VCaP (cell line): Measurements from ENCODE around the gene UFC1.

Experiments used
- H3K27ac ChIP-seq: fragments of 450-650 bp; 2 replicates; pipeline ENCODE4 v1.5.1; 2017
- TF ChIP-seq, protein P1 (sequence below): fragments of 450-650 bp; conservative IDR thresholded peaks from 2 replicates; pipeline ENCODE4 v1.5.1; 2017; ENCODE audit warnings: mild to moderate bottlenecking, moderate library complexity

Gene UFC1

DNA sequence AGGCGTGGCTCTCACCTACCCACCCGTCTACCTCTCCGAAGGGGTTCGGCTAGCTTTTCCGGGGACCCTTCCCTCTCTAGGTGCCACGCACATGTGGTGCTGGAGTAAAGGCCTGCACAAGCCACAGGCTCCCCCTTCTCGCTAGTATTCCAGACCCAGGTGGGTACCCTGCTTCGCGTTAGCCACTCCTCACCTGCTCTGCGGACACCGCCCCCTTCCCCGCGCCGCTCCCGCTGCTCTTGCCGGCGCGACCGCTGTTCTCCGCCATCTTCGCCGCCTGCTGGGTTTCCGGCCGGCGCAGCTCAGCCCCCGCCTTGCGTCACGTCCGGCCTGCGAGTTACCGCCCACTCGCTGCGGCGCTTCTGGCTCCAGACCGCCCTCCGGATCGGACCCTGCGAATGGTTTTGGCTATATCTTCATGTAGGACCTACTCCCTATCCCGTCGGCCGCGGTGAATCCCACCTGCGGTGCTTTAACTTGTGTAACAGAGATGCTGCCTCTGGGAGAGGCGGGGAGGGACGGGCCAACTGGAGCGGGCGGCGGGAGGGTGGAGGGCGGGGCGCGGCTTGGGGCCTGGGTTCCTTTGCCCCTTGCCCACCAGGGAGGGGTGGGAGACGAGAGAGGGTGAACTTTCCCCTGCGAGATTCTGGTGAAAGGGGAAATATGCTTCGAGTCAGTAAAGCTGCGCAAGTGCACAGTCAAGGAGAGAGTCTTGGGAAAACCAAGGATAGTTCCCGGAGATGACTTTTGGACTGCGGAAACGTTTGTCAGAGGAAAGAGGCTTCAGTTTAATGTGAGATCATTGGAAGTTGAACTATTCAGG lies 35.8 kb upstream of the UFC1 start, which contains the start of the genes NIT1 and PFDN2:
Gene NIT1, plus strand, starts transcription at position 347 of the 823 bp plus-strand sequence. Its CDS starts 72 bp downstream, at position 419.
Gene PFDN2, minus strand, starts transcription at position 279 of the 823 bp plus-strand sequence. Its CDS starts 11 bp downstream, at position 268.
- peak within 1 kb of the TSS; percentile 87 for H3K27ac ChIP-seq
- TF ChIP-seq, protein P1, sequence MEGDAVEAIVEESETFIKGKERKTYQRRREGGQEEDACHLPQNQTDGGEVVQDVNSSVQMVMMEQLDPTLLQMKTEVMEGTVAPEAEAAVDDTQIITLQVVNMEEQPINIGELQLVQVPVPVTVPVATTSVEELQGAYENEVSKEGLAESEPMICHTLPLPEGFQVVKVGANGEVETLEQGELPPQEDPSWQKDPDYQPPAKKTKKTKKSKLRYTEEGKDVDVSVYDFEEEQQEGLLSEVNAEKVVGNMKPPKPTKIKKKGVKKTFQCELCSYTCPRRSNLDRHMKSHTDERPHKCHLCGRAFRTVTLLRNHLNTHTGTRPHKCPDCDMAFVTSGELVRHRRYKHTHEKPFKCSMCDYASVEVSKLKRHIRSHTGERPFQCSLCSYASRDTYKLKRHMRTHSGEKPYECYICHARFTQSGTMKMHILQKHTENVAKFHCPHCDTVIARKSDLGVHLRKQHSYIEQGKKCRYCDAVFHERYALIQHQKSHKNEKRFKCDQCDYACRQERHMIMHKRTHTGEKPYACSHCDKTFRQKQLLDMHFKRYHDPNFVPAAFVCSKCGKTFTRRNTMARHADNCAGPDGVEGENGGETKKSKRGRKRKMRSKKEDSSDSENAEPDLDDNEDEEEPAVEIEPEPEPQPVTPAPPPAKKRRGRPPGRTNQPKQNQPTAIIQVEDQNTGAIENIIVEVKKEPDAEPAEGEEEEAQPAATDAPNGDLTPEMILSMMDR = no peak

DNA sequence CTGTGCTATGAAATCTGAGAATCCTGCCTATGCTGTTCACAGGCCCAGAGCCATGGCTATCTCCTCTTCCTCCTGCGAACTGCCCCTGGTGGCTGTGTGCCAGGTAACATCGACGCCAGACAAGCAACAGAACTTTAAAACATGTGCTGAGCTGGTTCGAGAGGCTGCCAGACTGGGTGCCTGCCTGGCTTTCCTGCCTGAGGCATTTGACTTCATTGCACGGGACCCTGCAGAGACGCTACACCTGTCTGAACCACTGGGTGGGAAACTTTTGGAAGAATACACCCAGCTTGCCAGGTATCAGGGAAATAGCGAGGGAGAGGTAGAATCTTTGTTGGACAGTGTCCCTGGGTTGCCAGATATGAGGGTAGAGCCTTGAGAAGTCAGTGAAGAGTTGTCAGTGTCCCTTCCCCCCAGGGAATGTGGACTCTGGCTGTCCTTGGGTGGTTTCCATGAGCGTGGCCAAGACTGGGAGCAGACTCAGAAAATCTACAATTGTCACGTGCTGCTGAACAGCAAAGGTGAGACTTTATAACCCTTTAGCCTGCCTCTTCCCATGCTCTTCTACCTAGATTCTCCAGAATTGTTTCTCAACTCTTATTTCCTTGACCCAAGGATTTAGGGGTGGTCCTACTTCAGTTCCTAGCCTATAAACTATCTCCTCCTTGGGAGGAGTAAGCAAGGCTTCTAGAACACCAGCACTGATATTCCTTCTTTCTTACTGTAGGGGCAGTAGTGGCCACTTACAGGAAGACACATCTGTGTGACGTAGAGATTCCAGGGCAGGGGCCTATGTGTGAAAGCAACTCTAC lies 34.5 kb upstream of the UFC1 start:
- TF ChIP-seq, protein P1 = peak; percentile 48
- H3K27ac ChIP-seq = peak overlapping the region; percentile 87

DNA sequence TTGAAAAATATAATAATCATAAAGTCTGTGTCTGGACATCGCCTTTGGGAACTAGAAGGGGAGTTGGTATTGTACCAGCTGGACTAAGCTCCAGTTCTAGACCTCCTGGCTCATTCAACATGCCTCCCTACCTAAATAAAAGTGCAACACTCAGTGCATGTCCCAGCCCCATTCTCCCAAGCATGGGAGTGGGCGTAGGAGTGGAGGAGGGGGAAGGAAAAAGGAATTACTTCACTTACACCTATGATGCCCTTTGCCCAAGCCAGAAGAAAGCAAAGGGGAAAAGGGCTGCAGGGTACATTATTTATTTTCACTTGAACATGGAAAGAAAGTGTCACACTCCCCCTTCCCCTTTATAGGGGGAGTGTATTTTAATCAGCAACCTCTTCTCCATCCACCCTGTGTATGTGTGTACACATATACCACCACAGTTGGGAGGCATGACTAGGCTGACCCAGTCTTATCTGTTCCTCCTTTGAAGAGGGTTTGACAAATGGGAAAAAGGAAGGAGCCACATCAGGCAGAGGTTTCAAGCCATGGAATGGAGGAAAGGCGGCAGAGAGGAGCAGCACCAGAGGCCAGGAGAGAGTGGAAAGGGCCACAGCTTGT lies 32.6 kb upstream of the UFC1 start:
- TF ChIP-seq, protein P1 = no peak
- no peak overlapping the region for H3K27ac ChIP-seq

DNA sequence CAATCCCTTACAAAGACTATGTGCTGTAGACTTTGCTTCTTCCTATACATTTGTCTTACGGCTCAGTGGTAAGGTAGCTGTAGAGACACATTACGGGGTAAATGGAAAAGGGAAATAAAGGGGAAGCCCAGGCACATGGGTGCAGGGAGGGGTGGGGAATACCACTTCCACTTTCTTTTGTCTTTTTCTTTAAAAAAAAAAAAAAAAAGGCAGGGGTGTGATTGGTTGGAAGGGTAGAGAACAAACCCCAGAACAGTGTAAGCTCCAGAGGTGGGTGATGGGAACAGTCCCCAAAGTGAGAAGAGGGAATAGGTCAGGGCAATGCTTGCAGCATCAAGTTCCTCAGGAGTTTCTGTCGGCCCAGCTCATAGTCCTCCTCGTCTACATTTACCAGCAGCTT lies 31.9 kb upstream of the UFC1 start:
- TF ChIP-seq, protein P1 = no peak
- no peak overlapping the region for H3K27ac ChIP-seq

DNA sequence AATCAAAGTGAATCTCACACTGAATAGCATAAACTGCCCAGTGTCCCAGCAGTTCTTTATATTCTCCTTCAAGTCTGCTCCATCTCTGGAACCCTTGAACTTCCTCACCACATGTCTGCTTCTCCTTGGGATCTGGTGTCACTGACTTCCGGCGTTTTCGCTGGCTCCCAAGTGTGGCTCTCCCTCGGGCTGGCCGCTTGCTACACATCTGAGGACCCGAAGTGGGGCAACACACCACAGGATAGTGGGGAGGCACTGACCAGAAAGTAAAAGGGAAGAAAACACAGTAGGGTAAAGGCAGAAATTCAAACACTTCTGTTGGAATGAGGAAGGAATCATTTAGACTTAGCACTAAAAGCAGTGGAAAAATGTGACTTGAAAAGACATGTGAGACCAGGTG lies 30.8 kb upstream of the UFC1 start:
- H3K27ac ChIP-seq = no peak overlapping the region
- TF ChIP-seq, protein P1 = no peak

DNA sequence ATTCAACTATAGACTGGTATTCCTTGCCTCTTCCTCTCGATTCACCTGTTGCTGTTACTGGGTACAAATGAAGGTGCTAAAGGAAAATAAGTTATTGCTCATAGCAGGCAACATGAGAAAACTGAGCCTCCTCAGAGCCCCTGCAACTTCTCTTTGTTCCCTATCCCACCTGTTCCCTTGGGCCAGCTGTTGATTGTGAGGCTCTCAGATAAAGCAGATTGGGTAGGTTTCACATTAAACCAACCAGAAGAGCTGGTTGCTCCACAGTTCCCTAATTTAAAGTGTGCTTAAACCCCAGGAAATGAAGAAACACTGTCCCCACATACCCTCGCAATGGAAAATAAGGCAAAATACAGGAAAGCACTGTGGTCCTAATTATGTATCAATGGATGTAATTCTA lies 26.1 kb upstream of the UFC1 start:
- H3K27ac ChIP-seq = no peak overlapping the region
- TF ChIP-seq, protein P1 = no peak
